Stimulated activated CD4-positive, alpha-beta T cell treated with anti-CD3 and anti-CD28 coated beads, Interleukin-15, amount 100 ng/mL, for 24 hours (primary cell): ENCODE results near the gene PSMD8.
"Not testable (repeated sequence)": the region's sequence is repeated elsewhere in the genome, so short reads cannot be mapped to it uniquely, and the experiment has no call there.

Experiments used
- DNase-seq: peaks from one replicate; pipeline ENCODE4 v3.0.0-alpha.2; 2020

PSMD8 gene

GRCh38 chr19:38374332-38375097 is at the start of gene PSMD8:
Gene PSMD8, plus strand, starts transcription at chr19:38374571. Its CDS starts 31 bp downstream, at chr19:38374602.
- DNase-seq: peak; percentile 99

DNA sequence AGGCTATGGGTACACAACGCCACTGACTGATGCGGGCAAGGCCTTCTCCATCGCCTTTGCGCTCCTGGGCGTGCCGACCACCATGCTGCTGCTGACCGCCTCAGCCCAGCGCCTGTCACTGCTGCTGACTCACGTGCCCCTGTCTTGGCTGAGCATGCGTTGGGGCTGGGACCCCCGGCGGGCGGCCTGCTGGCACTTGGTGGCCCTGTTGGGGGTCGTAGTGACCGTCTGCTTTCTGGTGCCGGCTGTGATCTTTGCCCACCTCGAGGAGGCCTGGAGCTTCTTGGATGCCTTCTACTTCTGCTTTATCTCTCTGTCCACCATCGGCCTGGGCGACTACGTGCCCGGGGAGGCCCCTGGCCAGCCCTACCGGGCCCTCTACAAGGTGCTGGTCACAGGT is 47.8 kb upstream of the PSMD8 start:
- DNase-seq: no peak

- no peak for DNase-seq
Measured at GRCh38 chr19:38329651-38330050, 44.7 kb upstream of the PSMD8 start.

DNA sequence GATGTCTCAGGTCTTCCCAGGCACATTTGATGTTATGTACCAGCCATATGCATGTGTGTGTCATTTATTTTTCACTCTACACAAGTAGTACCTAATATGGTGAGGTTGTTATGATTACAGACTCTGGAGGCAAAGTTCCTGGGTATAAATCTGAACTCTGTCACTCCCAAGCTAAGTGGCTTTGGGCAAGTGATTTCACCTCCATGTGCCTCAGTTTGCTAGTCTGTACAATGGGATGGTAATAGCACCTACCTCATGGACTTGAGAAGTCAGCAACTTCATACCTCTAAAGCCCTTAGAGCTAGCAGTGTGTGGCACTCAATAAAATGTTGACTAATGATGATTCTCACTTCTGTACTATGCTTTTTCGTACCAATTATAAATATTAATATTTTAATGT is 42.6 kb upstream of the PSMD8 start:
- DNase-seq: no peak

GRCh38 chr19:38333245-38333644 is 41.1 kb upstream of the PSMD8 start:
- no peak for DNase-seq

DNA sequence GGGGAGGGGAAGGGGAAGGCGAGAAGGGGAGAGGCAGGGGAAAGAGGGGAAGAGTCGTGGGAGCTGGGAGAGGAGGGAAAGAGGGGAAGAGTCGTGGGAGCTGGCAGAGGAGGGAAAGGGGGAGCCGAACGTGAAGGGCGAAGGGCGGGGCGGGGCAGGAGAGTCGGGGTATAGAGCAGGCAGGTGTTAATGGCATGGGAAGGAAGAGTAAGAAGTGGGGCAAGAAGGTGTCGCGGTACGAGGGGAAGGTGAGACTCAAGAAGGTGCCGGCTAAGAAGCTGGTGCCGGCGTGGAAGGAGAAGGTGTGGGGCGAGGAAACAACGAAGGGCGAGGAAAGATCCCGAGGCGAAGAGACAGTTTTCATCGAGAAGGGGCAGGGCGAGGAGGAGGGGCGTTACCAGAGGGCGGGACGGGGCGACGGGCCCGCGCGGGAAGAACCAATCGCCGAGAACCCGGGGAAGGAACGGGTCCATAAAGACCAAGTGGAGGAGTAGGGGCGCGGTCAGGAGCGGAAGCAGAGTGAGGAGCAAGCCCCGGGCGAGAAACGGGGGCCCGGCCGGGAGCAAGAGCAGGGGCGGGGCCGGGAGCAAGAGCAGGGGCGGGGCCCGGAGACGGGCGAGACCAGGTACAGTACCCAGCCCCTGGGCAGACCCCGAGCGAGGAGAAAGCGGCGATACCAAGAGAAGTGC is 38.3 kb upstream of the PSMD8 start:
- peak; percentile 98 for DNase-seq

GRCh38 chr19:38336638-38337359 is 37.6 kb upstream of the PSMD8 start:
- peak; percentile 97 for DNase-seq

GRCh38 chr19:38337360-38337653 is 37.1 kb upstream of the PSMD8 start:
- DNase-seq: no peak

GRCh38 chr19:38339011-38339410 is 35.4 kb upstream of the PSMD8 start:
- DNase-seq: not testable (repeated sequence)

GRCh38 chr19:38340927-38341326 is 33.4 kb upstream of the PSMD8 start:
- no peak for DNase-seq

- no peak for DNase-seq
Measured at GRCh38 chr19:38346837-38347236, 27.5 kb upstream of the PSMD8 start.

DNA sequence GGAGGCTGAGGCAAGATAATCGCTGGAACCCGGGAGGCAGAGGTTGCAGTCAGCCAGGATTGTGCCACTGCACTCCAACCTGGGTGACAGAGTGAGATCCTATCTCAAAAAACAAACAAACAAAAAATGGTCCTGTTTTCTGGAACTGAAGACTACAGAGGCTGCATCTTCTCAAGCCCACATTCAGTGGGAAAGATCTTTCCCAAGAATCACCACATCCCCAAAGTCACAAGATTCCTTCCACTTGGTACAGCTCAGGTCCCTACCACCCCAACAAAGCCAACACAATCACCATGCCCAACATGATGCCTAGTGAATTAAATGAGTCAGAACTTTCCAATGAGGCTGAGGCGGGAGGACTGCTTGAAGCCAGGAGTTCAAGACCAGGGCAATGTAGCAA is 23.5 kb upstream of the PSMD8 start:
- no peak for DNase-seq

- DNase-seq: no peak
Measured at GRCh38 chr19:38351865-38352395, 22.4 kb upstream of the PSMD8 start.

DNA sequence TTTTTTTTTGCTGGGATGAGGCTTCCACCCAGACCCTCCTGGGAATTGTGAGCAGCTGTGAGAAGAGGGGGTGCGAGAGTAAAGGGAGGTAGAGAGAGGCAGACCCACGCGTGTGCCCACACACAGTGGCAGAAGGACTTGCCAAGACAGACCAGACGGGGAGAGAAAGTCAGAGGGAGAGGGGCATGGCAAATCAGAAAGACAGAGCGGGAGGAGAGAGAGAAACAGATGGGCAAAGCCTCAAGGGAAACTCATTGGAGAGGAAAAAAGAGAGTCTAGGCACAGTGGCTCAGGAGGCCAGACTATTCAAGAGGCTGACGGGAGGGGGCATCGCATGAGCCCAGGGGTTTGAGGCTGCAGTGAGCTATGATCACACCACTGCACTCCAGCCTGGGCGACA is 21.8 kb upstream of the PSMD8 start:
- DNase-seq: no peak

DNA sequence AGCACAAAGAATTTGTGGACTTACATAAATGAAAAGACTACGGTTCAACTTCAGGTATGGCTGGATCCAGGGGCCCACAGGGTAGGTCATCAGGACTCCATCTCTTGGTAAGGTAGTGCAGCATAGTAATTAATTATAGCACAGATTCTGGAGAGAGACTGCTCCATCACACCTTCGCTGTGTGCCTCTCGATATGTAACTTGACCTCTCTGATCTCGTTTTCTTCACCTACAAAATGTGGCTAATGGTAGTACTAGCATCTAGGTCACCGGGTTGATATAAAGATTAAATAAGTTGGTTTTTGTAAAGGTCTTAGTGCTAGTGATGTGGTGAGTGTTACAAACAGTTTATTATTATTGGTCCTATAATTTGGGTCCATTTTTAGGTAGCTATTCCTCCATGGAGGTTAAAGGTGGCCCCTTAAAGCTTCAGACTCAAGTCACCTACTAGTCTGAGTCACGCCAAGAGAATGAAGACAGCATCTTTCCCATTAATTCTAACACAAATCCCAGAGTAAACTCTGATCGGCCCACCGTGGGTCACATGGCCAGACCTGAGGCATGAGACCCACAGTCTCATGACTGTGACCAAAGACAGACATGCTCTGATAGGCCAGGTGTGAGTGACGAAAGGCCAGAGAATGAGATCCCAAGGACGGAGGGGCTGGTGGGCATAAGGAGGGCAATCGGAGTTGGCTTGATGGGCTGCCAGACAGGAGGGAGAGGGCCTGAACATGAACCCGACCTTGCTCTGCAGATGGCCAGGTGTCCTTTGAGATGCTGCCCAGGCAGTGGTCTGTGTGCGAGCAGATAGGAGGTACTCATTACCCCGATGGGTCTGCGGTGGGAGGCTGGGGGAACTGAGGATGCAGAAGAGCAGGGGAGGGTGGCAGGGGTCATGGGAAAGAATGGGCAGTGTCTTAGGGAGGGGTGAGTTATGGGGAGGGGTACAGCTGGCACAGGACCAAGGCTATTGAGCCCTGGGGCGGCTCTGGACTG is 18.3 kb upstream of the PSMD8 start:
- no peak for DNase-seq

- DNase-seq: no peak
Measured at GRCh38 chr19:38358071-38358470, 16.3 kb upstream of the PSMD8 start.

GRCh38 chr19:38359242-38360021 is 14.9 kb upstream of the PSMD8 start:
- no peak for DNase-seq

DNA sequence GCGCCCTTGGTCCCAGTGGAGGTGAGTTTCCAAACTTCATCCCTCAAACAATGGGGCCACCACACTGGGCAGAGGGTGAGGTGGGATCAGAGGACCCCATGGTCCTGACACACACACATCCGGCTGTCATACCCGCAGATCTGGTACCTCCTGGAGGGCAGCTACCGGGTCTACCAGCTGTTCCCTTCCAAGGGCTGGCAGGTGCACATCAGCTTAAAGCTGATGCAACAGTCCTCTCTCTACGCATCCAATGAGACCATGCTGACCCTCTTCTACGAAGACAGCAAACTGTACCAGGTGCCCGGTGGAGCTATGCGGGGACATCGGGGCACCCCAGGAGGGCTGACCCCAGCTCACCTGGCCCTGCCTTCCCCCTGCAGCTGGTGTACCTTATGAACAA is 14.0 kb upstream of the PSMD8 start:
- no peak for DNase-seq

- DNase-seq: no peak
Measured at GRCh38 chr19:38360839-38361631, 13.3 kb upstream of the PSMD8 start.

- peak; percentile 89 for DNase-seq
Measured at GRCh38 chr19:38361633-38362075, 12.7 kb upstream of the PSMD8 start.
